Measurements from ENCODE around the gene RPN2.

RPN2 gene

DNA sequence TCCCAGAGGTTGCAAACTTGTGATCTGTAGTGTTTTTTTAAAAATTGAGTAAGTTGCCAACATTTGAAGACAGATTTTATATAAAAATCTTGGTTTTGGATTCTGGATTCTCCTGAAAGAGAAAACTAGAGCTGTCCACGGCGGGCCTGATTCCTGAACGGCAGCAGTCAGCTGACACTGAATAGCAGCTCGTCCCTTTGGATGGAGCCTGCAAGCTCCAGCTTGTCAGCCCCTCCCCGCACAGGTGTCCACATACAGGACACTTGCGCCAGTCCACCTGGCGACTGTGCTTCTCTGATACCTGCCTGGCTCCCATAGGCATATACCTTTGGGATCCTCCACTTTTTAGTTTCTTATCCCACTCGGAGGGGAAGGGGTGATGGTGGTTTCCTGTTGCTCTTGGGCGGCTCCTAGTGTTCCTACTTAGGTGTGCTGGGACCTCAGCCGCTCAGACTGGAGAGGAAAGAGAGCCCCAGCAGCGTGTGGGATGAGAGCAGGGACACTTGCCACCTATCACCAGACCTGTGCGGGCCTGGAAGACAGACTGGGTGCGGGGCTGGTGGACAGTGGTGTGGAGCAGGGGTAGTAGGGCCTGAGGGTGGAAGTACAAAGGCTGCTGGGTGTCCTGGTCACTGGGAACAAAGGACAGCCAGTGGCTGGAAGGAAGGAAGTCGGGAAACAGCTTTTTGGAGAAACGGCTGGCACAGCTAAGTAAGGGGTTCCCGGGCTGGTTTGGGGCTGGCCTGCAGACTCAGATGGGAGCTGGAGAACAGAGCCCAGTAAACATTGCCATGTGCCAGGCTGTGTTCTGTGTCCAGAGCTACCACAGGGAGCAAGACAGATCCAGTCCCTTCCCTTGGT, 64.2 kb downstream of the RPN2 start:
- no peak for DNase-seq (ENCODE audit: low read depth in 2 of 2)

DNA sequence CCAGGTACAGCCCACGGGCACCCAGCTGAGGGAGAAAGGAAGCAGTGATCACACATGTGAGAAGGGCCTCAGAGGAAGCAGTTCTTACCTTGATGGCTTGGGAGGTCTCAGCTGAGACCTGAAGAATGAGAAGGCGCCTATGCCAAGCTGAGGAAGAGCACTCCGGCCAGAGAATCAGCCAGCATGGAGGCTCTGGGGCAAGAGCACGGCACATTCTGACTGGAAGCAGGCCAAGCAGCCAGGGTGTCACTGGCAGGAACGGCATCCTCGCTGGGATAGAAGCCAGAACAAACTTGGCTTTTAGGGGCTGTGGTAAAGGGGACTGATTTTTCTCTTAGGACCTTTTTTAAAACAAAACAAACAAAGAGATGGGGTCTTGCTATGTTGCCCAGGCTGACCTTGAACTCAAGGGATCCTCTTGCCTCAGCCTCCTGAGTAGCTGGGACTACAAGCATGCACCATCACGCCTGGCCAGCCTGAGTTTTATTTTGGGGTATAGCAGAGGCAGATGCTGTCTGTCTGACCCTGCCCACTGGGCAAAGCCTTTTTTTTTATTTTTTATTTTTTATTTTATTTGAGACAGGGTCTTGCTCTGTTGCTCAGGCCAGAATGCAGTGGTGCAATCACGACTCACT, 64.9 kb downstream of the RPN2 start:
- no peak for DNase-seq (ENCODE audit: low read depth in 2 of 2)

- no peak for DNase-seq (ENCODE audit: low read depth in 2 of 2)
These were observed 65.4 kb downstream of the RPN2 start for GRCh38 chr20:37244572-37244957.

GRCh38 chr20:37245216-37246150, 66.4 kb downstream of the RPN2 start:
- DNase-seq (ENCODE audit: low read depth in 2 of 2) = no peak

DNA sequence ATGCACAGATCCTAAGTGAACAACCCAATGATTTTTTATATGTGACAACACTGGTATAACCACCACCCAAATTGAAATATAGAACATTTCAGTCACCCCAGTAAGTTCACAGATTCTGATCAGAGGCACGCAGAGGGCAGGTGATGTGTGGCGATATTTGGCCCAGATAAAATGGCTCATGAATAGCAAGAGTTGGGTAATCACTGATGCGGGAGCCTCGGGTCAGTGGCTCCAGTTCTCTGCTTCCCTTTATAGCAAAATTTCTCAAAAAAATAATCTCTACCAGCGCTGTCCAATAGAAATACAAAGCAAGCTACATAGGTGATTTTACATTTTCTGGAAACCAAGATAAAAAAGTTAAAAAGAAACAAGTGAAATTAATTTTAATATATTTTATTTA, 67.6 kb downstream of the RPN2 start:
- no peak for DNase-seq (ENCODE audit: low read depth in 2 of 2)

DNA sequence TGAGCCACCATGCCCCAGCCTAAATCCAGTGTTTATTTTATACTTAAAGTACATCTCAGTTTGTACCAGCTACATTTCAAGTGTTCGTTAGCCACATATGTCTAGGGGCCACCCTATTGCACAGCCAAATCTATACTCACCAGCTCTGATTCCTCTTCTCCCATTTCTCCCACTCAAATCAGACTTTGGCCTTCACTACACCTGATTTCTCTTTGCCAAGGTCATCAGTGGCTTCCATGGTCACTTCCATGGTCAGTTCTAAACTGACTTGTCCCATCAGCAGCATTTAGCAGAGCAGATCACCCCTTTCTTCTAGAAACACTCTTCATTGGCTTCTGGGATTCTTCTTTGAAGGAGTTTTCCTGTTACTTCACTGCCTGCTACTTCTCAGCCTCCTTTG, 68.4 kb downstream of the RPN2 start:
- no peak for DNase-seq (ENCODE audit: low read depth in 2 of 2)

- DNase-seq (ENCODE audit: low read depth in 2 of 2) = no peak
These were observed 70.2 kb downstream of the RPN2 start for GRCh38 chr20:37249304-37249703.

- DNase-seq (ENCODE audit: low read depth in 2 of 2) = no peak
These were observed 72.8 kb downstream of the RPN2 start for GRCh38 chr20:37251825-37252477.

DNA sequence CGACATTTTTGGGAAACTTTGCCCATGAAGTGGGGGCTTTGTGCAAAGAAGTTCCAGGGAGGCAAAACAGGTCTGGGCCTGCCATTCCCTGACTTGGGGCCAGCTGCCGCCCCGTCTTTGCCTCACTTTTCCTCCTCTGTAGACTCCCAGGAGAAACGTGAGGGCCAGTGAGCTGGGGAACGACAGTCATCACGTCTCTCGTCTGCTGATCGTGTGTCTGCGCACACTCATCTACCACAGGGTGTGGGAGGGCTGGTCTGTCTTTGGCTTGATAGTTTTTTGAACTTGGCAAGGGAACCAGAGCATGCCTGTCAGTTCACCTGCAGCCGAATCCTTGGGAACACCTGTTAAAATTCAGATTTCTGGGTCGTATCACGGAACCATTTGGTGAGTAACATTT, 74.0 kb downstream of the RPN2 start:
- DNase-seq (ENCODE audit: low read depth in 2 of 2) = no peak

DNA sequence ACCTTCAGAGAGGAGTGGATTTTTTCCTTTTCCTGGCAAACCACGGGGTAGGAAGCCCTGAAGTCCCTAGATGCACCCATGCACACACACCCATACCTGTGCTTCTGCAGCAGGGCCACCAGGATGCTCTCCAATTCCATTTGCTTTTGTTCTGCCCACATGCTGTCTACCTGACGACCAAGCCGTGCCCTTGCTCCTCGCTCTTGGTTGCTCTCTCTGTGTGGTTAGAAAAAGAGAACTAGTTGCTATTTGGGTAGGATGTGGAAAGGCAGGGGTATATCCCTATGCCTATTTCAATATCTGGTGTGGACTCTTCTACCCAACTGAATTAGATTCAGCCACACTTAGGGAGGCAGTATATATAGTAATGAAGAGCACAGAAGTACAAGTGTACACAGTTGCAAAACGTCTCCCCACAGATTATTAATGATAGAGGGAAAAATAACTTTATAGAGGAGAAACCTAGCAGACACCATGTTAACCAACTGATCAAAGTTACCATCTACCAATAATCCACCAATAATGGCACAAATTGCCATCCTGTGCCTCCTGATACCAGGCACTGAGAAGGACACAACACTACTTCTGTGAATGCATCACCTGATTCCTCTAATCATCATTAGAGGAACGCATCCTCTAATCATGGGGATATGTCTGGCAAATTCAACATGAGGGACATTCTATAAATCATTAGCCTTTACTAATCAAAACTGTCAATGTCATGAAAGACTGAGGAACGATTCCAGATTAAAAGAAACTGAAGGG, 75.2 kb downstream of the RPN2 start:
- no peak for DNase-seq (ENCODE audit: low read depth in 2 of 2)

DNA sequence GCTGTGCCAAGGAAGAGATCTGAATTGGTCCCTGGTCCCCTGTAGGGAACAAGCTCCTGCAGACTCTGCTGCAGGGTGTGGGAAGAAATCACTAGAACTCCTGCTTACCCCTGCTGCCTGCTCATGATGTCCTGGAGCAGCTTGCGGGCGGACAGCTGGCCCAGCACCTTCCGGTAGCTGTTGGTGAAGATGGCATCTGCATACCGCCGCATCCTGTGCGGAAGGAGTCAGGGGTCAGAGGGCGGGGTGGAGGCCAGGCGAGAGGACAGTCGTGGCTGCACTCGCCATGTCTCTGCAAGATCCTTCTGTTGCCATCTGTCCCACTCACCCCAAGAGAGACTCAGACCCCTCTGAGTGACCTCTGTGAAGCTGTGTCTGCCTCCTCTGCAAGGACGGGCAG, 77.2 kb downstream of the RPN2 start:
- DNase-seq (ENCODE audit: low read depth in 2 of 2) = no peak

- DNase-seq (ENCODE audit: low read depth in 2 of 2) = no peak
These were observed 78.4 kb downstream of the RPN2 start for GRCh38 chr20:37257530-37257929.

- no peak for DNase-seq (ENCODE audit: low read depth in 2 of 2)
These were observed 78.9 kb downstream of the RPN2 start for GRCh38 chr20:37257988-37258387.

DNA sequence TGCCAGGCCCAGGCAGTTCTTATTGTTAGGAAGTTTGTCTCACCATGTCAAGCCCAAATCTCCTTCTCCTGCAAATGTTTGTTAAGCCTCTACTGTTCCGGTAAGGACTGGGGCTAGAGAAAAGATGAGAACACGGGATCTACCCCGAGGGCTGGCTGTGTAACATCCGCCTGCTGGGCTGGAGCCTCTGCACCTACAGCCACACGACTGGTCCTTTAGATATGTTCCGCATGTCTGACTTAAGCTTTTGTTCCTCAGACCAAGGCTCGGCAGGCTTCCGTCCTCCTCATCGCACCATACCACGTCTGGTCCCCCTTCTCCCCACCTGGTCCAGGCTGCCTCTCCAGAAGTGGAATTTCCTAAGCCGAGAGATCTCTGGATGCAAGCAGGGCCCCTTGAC, 79.9 kb downstream of the RPN2 start:
- no peak for DNase-seq (ENCODE audit: low read depth in 2 of 2)

DNA sequence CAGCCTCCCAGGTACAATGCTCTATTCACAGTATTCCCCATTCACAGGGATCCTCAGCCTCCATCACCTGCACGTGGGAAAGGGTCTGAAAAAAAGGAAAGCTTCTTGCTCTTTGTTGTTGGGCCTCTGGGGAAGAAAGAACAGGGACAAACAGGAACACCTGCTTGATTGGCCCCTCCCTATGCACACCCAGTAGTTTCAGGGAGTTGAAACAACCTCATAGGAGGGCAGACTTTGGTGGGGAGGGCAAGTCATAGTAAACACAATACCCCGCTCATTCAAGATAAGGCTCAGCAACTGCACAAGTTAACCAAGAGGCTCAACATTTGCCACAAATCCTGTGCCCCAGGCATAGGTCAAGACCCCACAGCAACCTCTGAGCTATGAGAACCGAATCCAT, 80.7 kb downstream of the RPN2 start:
- no peak for DNase-seq (ENCODE audit: low read depth in 2 of 2)

GRCh38 chr20:37260923-37261322, 81.8 kb downstream of the RPN2 start:
- DNase-seq (ENCODE audit: low read depth in 2 of 2) = no peak

DNA sequence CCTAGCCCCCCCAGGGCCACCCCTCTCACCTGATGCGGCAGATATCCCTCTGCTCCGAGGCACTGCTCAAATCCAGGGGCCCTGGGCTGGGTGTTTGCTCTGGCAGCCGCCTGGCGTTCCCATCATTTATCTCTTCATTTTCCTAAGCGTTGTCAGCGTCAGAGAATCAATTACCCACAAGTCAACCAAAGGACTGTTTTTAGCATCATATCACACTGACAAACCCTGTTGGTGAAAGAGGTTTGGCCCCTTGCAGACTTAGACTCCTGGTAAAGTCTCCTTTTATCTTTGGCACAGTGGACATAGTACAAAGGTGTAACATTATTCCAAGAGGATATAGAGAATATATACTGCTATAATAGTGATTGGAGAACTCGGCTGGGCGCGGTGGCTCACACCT, 82.6 kb downstream of the RPN2 start, which contains the start of gene GHRH:
Gene GHRH, minus strand, starts transcription at position 101 of the 400 bp plus-strand sequence. CDS start 4,925 bp downstream, outside the sequence.
- DNase-seq (ENCODE audit: low read depth in 2 of 2) = no peak

DNA sequence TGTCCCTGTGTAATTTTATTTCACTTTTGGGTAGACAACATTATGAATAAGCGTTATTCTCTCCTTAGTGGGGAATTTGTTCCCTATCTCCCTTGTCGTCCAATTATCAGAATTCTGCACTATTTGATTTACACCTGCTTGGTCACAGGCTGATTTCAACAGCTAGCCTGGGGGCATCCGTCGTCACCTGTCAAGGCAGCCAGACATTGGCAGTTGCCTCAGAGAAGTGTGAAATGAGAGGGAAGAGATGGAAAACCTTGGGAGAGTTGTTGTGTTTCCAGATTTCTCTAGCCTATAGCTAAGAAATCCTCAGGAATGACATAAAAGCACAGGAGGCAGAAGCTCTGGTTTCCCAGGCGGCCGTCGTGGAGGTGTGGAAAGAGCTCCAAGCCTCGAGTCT, 83.4 kb downstream of the RPN2 start:
- no peak for DNase-seq (ENCODE audit: low read depth in 2 of 2)

DNA sequence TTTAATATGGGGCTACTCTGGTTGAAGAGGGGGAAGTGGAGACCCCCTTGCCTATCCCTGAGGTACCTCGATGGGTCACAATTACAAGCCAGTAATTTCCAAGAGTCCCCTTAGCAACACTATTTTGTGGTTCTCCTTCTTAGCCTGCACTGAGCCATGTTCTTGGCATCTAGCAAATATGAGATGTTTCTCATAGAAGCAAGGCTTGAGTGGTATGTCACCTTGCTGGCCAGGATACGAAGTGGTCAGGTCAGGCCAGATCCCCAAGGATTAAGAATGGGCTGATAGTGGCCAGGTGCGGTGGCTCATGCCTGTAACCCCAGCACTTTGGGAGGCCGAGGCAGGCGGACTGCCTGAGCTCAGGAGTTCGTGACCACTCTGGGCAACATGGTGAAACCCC, 84.6 kb downstream of the RPN2 start:
- no peak for DNase-seq (ENCODE audit: low read depth in 2 of 2)

DNA sequence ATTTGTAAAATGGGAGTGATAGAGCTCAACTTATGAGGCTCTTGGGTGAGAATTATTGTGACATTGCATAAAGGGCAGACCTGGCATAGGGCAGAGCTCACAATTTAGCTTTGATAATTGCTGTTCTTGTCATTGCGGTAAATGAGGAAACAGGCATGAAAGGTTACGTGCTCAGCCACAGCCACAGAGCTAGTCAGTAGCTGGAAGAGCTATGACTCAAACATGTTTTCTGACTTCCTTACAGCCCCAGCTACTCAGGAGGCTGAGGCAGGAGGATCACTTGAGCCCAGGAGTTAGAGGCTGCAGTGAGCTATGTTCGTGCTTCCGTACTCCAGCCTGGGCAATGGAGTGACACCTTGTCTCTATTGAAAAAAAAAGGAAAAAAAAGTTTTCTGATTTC, 86.0 kb downstream of the RPN2 start:
- no peak for DNase-seq (ENCODE audit: low read depth in 2 of 2)
